ENCODE data around the gene ZGPAT. TPM values are rescaled to one million over a fixed set of nuclear protein-coding genes. Genes with fewer than 3 reads are reported as not detected.
"Not testable (repeated sequence)": the region's sequence is repeated elsewhere in the genome, so short reads cannot be mapped to it uniquely, and the experiment has no call there.

ZGPAT gene
- total RNA-seq, 4 donors from 2014 or later, result 34.4 to 44.7 (median 35.9) TPM

DNA sequence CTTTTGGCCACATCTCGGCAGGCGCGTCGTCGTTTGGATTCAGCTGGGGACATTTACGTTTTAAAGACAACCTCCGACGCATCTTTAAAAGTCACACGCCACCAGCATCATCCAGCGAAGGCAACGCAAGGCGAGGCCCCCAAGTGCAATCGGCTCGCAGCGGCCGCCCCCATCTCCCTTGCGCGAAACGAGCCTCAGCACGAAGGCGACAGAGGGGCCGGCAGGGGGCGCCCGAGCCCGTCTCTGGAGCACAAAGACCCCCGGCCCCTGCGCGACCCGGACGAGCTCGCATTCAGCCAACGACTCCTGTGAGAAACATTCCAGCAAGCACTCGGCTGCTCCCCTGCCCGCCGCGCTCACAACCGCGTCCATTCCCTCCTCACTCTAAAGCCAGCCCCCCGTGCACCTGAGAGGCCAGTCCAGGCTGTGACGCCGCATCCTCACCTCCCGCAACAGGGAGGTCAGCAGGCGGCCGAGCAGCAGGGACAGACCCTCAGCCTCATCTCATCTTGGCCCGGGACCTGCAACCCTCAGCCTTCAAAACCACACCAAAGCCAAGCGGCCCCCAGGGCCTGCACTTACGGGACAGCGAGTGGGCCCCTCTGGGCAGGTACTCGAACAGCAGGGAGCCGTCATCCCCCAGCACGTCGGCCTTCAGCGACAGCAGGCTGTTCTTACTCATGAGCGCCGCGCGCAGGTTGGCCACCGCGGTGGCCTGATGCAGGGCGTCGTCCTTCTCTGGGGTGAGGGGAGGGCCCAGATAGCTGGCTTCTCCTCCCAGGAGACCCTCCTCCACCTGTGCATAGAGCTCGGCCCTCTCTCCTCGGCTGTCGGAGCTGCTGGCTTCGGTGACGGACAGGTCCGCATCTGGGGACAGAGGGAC lies 67.5 kb downstream of the ZGPAT start:
- no peak for TF ChIP-seq POLR2A (IDR thresholded peaks at IDR 0.05)
- TF ChIP-seq, protein P1, sequence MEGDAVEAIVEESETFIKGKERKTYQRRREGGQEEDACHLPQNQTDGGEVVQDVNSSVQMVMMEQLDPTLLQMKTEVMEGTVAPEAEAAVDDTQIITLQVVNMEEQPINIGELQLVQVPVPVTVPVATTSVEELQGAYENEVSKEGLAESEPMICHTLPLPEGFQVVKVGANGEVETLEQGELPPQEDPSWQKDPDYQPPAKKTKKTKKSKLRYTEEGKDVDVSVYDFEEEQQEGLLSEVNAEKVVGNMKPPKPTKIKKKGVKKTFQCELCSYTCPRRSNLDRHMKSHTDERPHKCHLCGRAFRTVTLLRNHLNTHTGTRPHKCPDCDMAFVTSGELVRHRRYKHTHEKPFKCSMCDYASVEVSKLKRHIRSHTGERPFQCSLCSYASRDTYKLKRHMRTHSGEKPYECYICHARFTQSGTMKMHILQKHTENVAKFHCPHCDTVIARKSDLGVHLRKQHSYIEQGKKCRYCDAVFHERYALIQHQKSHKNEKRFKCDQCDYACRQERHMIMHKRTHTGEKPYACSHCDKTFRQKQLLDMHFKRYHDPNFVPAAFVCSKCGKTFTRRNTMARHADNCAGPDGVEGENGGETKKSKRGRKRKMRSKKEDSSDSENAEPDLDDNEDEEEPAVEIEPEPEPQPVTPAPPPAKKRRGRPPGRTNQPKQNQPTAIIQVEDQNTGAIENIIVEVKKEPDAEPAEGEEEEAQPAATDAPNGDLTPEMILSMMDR (IDR thresholded peaks at IDR 0.05), result no peak
- WGBS, 2 donors, result 46 to 48% methylated on average over 48 to 49 of the region's 67 CpGs
- intact Hi-C loops (cut with DNase I; ENCODE audit: low total_unique reads), result no loop called here
- H3K4me3 ChIP-seq (ENCODE audit: low read depth, poor library complexity, severe bottlenecking), result no peak overlapping the region
- no peak for DNase-seq (ENCODE audit: low spot score in 2 of 2)

GRCh38 chr20:63776875-63777274 lies 69.0 kb downstream of the ZGPAT start:
- DNase-seq (ENCODE audit: low spot score in 2 of 2); H3K4me3 ChIP-seq (ENCODE audit: low read depth, poor library complexity, severe bottlenecking); intact Hi-C loops (cut with DNase I; ENCODE audit: low total_unique reads): not testable (repeated sequence)
- WGBS, 2 donors, result 93 to 94% methylated on average over 23 of the region's 23 CpGs

- no peak for DNase-seq (ENCODE audit: low spot score in 2 of 2)
Measured at GRCh38 chr20:63777614-63778013, 69.8 kb downstream of the ZGPAT start.

GRCh38 chr20:63778034-63778752 lies 70.4 kb downstream of the ZGPAT start:
- intact Hi-C loops (cut with DNase I; ENCODE audit: low total_unique reads), result no loop called here
- WGBS, 2 donors, result 70 to 73% methylated on average over 19 of the region's 19 CpGs
- TF ChIP-seq, protein P1 (IDR thresholded peaks at IDR 0.05), result no peak
- TF ChIP-seq POLR2A (IDR thresholded peaks at IDR 0.05), result no peak

More at GRCh38 chr20:63777614-63778013, 69.8 kb downstream of the ZGPAT start:
- H3K4me3 ChIP-seq (ENCODE audit: low read depth, poor library complexity, severe bottlenecking), result no peak overlapping the region
- WGBS, 2 donors, result 95 to 96% methylated on average over 13 of the region's 13 CpGs
- intact Hi-C loops (cut with DNase I; ENCODE audit: low total_unique reads), result no loop called here
- TF ChIP-seq POLR2A (IDR thresholded peaks at IDR 0.05), result no peak
- TF ChIP-seq, protein P1 (IDR thresholded peaks at IDR 0.05), result no peak

DNA sequence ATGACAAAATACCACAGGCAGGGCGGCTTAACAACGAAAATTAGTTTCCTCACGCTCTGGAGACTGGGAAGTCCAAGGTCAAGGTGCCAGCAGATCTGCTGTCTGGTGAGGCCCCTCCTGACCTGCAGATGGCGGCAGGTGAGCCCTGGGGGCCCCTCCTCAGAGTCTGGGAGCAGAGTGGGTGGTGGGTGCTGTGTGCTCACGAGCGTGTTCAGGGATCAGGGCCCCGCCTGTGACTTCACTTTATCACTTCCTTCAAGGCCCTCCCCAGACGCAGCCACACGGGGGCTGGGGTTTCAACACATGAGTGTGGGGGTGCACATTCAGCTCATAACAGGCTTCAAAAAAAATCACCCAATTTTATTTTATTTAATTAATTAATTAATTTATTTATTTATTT lies 71.0 kb downstream of the ZGPAT start:
- WGBS, 2 donors, result 87 to 91% methylated on average over 9 of the region's 9 CpGs
- DNase-seq (ENCODE audit: low spot score in 2 of 2), result no peak
- intact Hi-C loops (cut with DNase I; ENCODE audit: low total_unique reads), result no loop called here
- TF ChIP-seq, protein P1 (IDR thresholded peaks at IDR 0.05), result no peak
- TF ChIP-seq POLR2A (IDR thresholded peaks at IDR 0.05), result no peak
- no peak overlapping the region for H3K4me3 ChIP-seq (ENCODE audit: low read depth, poor library complexity, severe bottlenecking)

More at GRCh38 chr20:63778034-63778752, 70.4 kb downstream of the ZGPAT start:
- no peak for DNase-seq (ENCODE audit: low spot score in 2 of 2)
- H3K4me3 ChIP-seq (ENCODE audit: low read depth, poor library complexity, severe bottlenecking), result no peak overlapping the region

- TF ChIP-seq POLR2A (IDR thresholded peaks at IDR 0.05), result no peak
- TF ChIP-seq, protein P1 (IDR thresholded peaks at IDR 0.05), result no peak
- intact Hi-C loops (cut with DNase I; ENCODE audit: low total_unique reads), result loop anchor here (10.0 kb wide), 1 partner anchor 194 kb away; the partner anchor contains the start of gene SAMD10
- no peak for DNase-seq (ENCODE audit: low spot score in 2 of 2)
- no peak overlapping the region for H3K4me3 ChIP-seq (ENCODE audit: low read depth, poor library complexity, severe bottlenecking)
- 92 to 93% methylated on average over 14 of the region's 14 CpGs for WGBS, 2 donors
Measured at GRCh38 chr20:63781181-63781580, 73.3 kb downstream of the ZGPAT start.
